Measurements from ENCODE around the gene TCP11L2. TPM values are rescaled to one million over a fixed set of nuclear protein-coding genes. Genes with fewer than 3 reads are reported as not detected.
A peak's percentile ranks its signal among the peaks of the same experiment; 100 is the strongest.

The TCP11L2 gene
- total and polyA plus RNA-seq, 9 of the 15 experiments (the other 6 are each of a cell fraction or from before 2014, with no cell fraction given): 0.39 to 4.5 (median 1.3) TPM

- peak; percentile 69 for TF ChIP-seq MYC (IDR thresholded peaks at IDR 0.05; ENCODE audit: low read depth, low read length)
- no peak for TF ChIP-seq MYC (CRISPR knock-in tag; IDR thresholded peaks at IDR 0.05; ENCODE audit: borderline replicate concordance, low read depth)
- no peak for TF ChIP-seq RFX1 (IDR thresholded peaks at IDR 0.05)
- 0 out of 2 replicates have a peak, but pooled peaks have one; percentile 65 for TF ChIP-seq ZHX1 (conservative IDR thresholded peaks at IDR 0.05; ENCODE audit: low read length)
- TF ChIP-seq E2F5 (CRISPR knock-in tag; IDR thresholded peaks at IDR 0.05): no peak
- peak; percentile 99 for TF ChIP-seq ZSCAN29 (IDR thresholded peaks at IDR 0.05)
- no peak for TF ChIP-seq BACH1 (tag; IDR thresholded peaks at IDR 0.05)
- no peak for TF ChIP-seq HMG20B (CRISPR knock-in tag; IDR thresholded peaks at IDR 0.05)
- no peak for TF ChIP-seq ELF1 (tag; IDR thresholded peaks at IDR 0.05)
- TF ChIP-seq RCOR1 (IDR thresholded peaks at IDR 0.05; ENCODE audit: borderline replicate concordance in 1 of 2, low read depth in 2 of 2, low read length in 2 of 2): peak; percentile 89 to 99
- TF ChIP-seq SMARCE1 (IDR thresholded peaks at IDR 0.05): peak; percentile 95
- peak; percentile 79; the same call in 1 of the 2 replicates for TF ChIP-seq ZNF609 (CRISPR knock-in tag; IDR thresholded peaks at IDR 0.05; ENCODE audit: borderline replicate concordance)
- TF ChIP-seq ZNF75A (CRISPR knock-in tag; IDR thresholded peaks at IDR 0.05): no peak
- TF ChIP-seq RAD21 (CRISPR knock-in tag; conservative IDR thresholded peaks at IDR 0.05 in 1 of 2, IDR thresholded peaks at IDR 0.05 in 1 of 2): 0 out of 4 replicates have a peak, but pooled peaks of 1 of the 2 experiments have one; percentile 2
- TF ChIP-seq MECOM (CRISPR knock-in tag; IDR thresholded peaks at IDR 0.05): peak; percentile 83
- TF ChIP-seq ZNF431 (CRISPR knock-in tag; IDR thresholded peaks at IDR 0.05): peak; percentile 76
- peak; percentile 55; the same call in 1 of the 2 replicates for TF ChIP-seq FOXJ2 (tag; IDR thresholded peaks at IDR 0.05)
- peak; percentile 98 for TF ChIP-seq SMAD4 (CRISPR knock-in tag; conservative IDR thresholded peaks at IDR 0.05)
- TF ChIP-seq NR4A1 (CRISPR knock-in tag; IDR thresholded peaks at IDR 0.05): 0 out of 2 replicates have a peak, but pooled peaks have one; percentile 56
- peak; percentile 60; the same call in 1 of the 2 replicates for TF ChIP-seq NR4A1 (tag; IDR thresholded peaks at IDR 0.05)
- no peak for TF ChIP-seq POLR2B (IDR thresholded peaks at IDR 0.05; ENCODE audit: low read depth, partially characterized antibody)
Measured at GRCh38 chr12:106301611-106302321, 767 bp upstream of the TCP11L2 start (continued).
